Hematopoietic multipotent progenitor cell treated with erythropoietin and hydrocortisone succinate and interleukin-3 and kit ligand, for 15 days (in vitro differentiated cells): ENCODE results near the gene FBLN5.

Experiments used
- DNase-seq: peaks from one replicate; pipeline ENCODE4 v3.0.0-alpha.2; 2015; ENCODE audit warnings: low spot score

FBLN5 gene

DNA sequence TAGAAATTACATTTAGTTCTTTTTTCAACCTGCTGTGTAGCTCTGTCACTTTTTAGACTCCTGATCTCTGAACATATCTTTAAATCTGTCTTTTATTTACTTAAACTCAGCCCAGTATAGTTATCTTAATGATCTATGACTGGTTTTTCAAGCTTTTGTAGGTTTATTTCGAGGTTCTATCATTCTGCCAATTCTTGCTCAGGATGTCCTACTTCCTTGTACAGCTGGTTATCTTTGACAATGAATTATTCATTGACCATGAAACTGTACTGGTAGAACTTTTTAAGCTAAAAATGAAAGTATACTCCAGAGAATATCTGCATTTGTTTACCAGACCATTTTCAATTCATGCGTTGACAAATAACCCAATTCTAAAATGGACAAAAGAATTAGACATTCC, 118.0 kb downstream of the FBLN5 start:
- DNase-seq = no peak

- DNase-seq = no peak
Measured at GRCh38 chr14:91827746-91828145, 119.7 kb downstream of the FBLN5 start.
